Fibroblast of pulmonary artery (primary cell): ENCODE data around the gene OR8I2.
"Not testable (repeated sequence)": the region's sequence is repeated elsewhere in the genome, so short reads cannot be mapped to it uniquely, and the experiment has no call there.

Experiments
- DNase-seq: peaks from one replicate; pipeline ENCODE4 v3.0.0-alpha.2; 2010; ENCODE audit warnings: low read depth
- H3K4me3 ChIP-seq: replicated peaks from 2 replicates; pipeline ENCODE4 v1.5.1; 2011; ENCODE audit warnings: low read depth, mild to moderate bottlenecking, control low read depth, low read length, moderate library complexity
- TF ChIP-seq, protein P1 (sequence below): IDR thresholded peaks from 2 replicates; pipeline ENCODE4 v1.5.1; 2011; ENCODE audit warnings: mild to moderate bottlenecking, control low read depth, low read length, inconsistent platforms; ENCODE audit errors: missing control alignments

OR8I2 gene

DNA sequence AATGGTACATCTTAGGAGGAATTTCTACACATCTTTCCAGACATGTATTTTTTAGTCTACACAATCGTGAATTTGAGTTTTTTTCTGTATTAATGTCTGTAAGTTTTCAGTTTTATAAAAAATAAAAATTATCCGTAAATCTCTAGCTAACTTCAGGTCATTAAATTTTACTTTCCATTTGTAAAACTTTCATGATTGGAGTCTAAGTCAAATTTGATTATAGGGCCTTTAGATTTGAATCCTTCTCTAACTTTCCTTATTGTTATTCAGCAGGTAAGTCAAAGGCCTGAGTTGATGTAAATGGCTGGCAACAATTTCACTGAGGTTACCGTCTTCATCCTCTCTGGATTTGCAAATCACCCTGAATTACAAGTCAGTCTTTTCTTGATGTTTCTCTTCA lies at the start of gene OR8I2:
Gene OR8I2 (plus strand): TSS at position 301 of the 400 bp plus-strand sequence. CDS start 0 bp downstream, at position 301.
- no peak within 1 kb of the TSS for H3K4me3 ChIP-seq
- TF ChIP-seq, protein P1, sequence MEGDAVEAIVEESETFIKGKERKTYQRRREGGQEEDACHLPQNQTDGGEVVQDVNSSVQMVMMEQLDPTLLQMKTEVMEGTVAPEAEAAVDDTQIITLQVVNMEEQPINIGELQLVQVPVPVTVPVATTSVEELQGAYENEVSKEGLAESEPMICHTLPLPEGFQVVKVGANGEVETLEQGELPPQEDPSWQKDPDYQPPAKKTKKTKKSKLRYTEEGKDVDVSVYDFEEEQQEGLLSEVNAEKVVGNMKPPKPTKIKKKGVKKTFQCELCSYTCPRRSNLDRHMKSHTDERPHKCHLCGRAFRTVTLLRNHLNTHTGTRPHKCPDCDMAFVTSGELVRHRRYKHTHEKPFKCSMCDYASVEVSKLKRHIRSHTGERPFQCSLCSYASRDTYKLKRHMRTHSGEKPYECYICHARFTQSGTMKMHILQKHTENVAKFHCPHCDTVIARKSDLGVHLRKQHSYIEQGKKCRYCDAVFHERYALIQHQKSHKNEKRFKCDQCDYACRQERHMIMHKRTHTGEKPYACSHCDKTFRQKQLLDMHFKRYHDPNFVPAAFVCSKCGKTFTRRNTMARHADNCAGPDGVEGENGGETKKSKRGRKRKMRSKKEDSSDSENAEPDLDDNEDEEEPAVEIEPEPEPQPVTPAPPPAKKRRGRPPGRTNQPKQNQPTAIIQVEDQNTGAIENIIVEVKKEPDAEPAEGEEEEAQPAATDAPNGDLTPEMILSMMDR, result no peak
- DNase-seq, result no peak

DNA sequence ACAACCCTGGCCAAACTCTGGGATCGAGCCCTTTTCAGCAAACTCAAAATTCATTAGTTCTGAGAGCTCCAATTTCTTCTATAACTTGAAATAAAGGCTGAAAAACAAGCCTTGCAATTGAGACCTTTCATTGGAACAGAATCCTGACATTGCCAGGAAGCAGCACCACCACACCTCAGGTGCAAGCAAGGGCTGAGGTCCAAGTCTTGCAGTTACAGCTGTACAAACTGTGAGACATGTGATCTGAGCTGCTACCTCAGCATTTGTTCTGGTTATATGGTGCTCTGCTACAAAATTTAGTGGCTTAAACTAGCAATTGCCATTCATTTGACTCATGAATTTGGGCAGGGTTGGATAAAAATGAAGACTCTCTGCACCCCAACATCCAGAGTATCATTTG lies 47.6 kb upstream of the OR8I2 start:
- H3K4me3 ChIP-seq, result no peak overlapping the region
- no peak for DNase-seq
- TF ChIP-seq, protein P1, result no peak

DNA sequence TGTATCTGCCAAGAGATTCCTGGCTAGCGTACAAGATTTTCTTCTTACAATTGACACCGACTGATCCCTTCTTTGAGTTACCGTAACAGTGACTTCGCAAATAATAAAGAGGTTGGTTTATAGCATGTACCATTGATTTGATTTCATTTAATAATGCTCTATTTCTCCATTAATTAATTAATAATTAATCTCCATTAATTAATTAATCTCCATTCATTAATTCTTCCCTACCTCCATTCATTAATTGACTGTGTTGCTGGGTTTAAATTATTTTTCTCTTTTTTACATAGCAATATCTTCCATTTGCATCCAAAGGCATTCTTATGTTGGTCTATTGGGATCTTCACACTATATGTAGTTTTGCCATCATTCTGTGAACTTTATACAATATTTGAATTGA lies 44.6 kb upstream of the OR8I2 start:
- TF ChIP-seq, protein P1, result no peak
- no peak overlapping the region for H3K4me3 ChIP-seq
- no peak for DNase-seq

DNA sequence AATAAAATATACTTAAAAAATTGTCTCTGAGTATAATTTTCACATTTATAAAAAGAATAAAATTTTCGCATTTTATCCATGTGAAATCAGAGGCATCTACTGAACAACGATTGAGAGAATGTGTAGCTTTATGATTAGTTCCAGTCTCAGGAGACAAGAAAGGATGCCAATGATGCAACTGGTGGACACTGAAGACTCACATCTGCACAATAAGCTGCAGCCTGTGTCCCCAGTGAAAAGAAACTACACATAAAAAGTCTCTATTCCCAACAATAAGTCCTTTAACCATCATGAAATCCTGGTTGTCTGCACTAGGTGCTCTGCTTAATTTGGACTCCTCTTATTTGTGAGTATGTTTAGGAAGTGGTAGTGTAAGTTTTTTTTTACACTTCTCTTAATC lies 43.6 kb upstream of the OR8I2 start:
- DNase-seq, result no peak
- TF ChIP-seq, protein P1, result no peak
- no peak overlapping the region for H3K4me3 ChIP-seq

DNA sequence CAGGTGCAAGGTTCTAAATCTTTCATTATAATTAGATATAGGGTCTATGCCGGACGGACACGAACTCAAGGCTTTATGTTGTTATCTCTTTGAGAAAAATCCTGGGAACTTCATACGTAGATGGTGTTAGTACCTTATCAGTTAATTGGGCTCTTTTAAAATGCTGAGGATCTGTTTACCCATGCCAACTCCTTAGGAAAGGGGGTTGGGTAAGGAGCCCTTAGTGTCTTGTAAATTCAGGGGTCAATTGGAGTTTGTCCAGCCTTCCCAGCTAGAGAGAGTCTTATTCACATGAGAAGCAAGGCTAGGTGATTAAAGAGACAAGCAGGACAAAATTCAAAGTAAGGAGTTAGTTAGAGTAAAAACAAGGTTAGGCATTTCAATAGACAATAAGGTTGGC lies 36.7 kb upstream of the OR8I2 start:
- not testable (repeated sequence) for DNase-seq, H3K4me3 ChIP-seq

DNA sequence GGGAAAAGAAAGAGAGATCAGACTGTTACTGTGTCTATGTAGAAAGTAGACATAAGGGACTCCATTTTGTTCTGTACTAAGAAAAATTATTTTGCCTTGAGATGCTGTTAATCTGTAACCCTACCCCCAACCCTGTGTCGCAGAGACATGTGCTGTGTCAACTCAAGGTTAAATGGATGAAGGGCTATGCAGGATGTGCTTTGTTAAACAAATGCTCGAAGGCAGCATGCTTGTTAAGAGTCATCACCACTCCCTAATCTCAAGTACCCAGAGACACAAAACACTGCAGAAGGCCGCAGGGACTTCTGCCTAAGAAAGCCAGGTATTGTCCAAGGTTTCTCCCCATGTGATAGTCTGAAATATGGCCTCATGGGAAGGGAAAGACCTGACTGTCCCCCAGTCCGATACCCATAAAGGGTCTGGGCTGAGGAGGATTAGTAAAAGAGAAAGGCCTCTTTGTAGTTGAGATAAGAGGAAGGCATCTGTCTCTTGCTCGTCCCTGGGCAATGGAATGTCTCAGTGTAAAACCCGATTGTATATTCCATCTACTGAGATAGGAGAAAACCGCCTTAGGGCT lies 35.4 kb upstream of the OR8I2 start:
- DNase-seq, result not testable (repeated sequence)

DNA sequence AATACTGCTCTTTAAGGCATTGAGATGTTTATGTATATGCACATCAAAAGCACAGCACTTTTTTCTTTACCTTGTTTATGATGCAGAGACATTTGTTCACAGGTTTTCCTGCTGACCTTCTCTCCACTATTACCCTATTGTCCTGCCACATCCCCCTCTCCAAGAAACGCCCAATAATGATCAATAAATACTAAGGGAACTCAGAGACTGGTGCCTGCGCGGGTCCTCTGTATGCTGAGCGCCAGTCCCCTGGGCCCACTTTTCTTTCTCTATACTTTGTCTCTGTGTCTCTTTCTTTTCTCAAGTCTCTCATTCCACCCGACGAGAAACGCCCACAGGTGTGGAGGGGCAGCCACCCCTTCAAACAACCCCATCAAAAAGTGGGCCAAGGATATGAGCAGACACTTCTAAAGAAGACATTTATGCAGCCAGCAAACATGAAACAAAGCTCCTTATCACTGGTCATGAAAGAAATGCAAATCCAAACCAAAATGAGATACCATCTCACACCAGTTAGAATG lies 34.8 kb upstream of the OR8I2 start:
- not testable (repeated sequence) for DNase-seq, H3K4me3 ChIP-seq

More for the DNA sequence above, 35.4 kb upstream of the OR8I2 start:
- not testable (repeated sequence) for H3K4me3 ChIP-seq

DNA sequence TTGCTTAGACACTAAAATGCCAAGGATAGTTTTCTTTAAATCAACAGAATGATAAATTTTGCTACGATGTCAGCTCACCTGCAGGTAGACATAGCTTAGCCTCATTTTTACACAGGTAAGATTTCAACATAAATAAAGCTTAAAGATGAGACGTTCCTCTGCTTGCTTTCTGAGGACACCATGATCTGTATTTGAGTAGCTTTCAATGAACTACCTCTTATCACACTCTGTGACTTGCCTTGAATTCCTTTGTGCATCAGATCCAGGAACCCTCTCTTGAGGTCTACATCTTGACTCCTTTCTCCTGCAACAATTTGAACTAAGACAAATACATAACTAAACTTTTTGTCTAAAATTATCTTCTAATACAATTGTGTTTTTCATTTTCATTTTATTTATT lies 26.1 kb upstream of the OR8I2 start:
- H3K4me3 ChIP-seq, result no peak overlapping the region
- DNase-seq, result no peak
- TF ChIP-seq, protein P1, result no peak
